Esophagus (tissue), 2 donors: ENCODE measurements around the gene CASKIN2. TPM values are rescaled to one million over a fixed set of nuclear protein-coding genes. Genes with fewer than 3 reads are reported as not detected.

Source experiments
- polyA plus RNA-seq, 2 donors: library from polyadenylated mRNA; stranded (reverse); fragments of 200-250 nt; gene quantifications; one replicate each; pipeline ENCODE4 v1.2.3, GENCODE V29; 2013
- donor health status: healthy with polysubstance abuse.
- donor health status: Bipolar disorder and iron deficiency.

Gene CASKIN2
- polyA plus RNA-seq, 2 donors = 6.3 to 10.5 TPM

Other genes starting within 250 kb of the CASKIN2 start
- gene MIF4GD, start 244.3 kb downstream of the CASKIN2 start, polyA plus RNA-seq = 10 to 100 TPM in 1 of 2 donors, 1 to 10 TPM in 1; 9.3 to 23.3 TPM
- gene SLC25A19, start 226.1 kb downstream of the CASKIN2 start, polyA plus RNA-seq = 1 to 10 TPM; 7.8 to 9.3 TPM
- gene GRB2, start 109.9 kb downstream of the CASKIN2 start, polyA plus RNA-seq = 10 to 100 TPM; 23.2 to 36.6 TPM
- gene TMEM94, start 58.9 kb downstream of the CASKIN2 start, polyA plus RNA-seq = 10 to 100 TPM; 26.4 to 38.9 TPM
- 10 to 100 TPM; 25.1 to 31.5 TPM for gene TSEN54, start 991 bp upstream of the CASKIN2 start, polyA plus RNA-seq
- gene LLGL2, start 10.2 kb upstream of the CASKIN2 start, polyA plus RNA-seq = 100 to 1,000 TPM in 1 of 2 donors, 10 to 100 TPM in 1; 71.6 to 139 TPM
- 10 to 100 TPM; 27.8 to 89.5 TPM for gene MYO15B, start 72.3 kb upstream of the CASKIN2 start, polyA plus RNA-seq
- gene SMIM5, start 117.9 kb upstream of the CASKIN2 start, polyA plus RNA-seq = 10 to 100 TPM; 33.9 to 37.3 TPM
- 100 to 1,000 TPM in 1 of 2 donors, 10 to 100 TPM in 1; 46.9 to 136 TPM for gene RECQL5, start 151.6 kb upstream of the CASKIN2 start, polyA plus RNA-seq
- 10 to 100 TPM; 63.4 to 68.4 TPM for gene SAP30BP, start 151.8 kb upstream of the CASKIN2 start, polyA plus RNA-seq
- gene ITGB4, start 205.9 kb upstream of the CASKIN2 start, polyA plus RNA-seq = 10 to 100 TPM; 48.4 to 63.2 TPM
- gene GALK1, start 249.7 kb upstream of the CASKIN2 start, polyA plus RNA-seq = 10 to 100 TPM; 27.9 to 29.5 TPM